Natural killer cell (primary cell): ENCODE results near the gene NOCT. TPM values are rescaled to one million over a fixed set of nuclear protein-coding genes. Genes with fewer than 3 reads are reported as not detected.

Experiments
- ATAC-seq, 3 donors: fragments of 150-1000 bp in 2 of 3; fragments of 200-7000 bp in 1 of 3; cut with Tn5 transposase; 1 replicate in 1 of 3; 2 replicates in 2 of 3; pipeline ENCODE4 v1.10.0; 2021; ENCODE audit warnings: mild to moderate bottlenecking in 2 of 3, moderate library complexity in 2 of 3
- DNase-seq, 2 donors: peaks; one replicate each; pipeline versions ENCODE4 v3.0.0 to v3.0.0-alpha.2; 2013 to 2021; ENCODE audit warnings: mixed read lengths in 1 of 2
- H3K27ac ChIP-seq: one replicate; pipeline ENCODE4 v1.5.1; 2013; ENCODE audit warnings: mild to moderate bottlenecking, low read length
- H3K27me3 ChIP-seq: one replicate; pipeline ENCODE4 v1.6.1; 2013; ENCODE audit warnings: low read length; ENCODE audit not compliant: control insufficient read depth, insufficient read depth
- H3K36me3 ChIP-seq: one replicate; pipeline ENCODE4 v1.6.1; 2013; ENCODE audit warnings: low read length; ENCODE audit not compliant: control insufficient read depth, insufficient read depth
- H3K4me1 ChIP-seq: one replicate; pipeline ENCODE4 v1.6.1; 2013; ENCODE audit warnings: low read length; ENCODE audit not compliant: control insufficient read depth, insufficient read depth
- H3K4me3 ChIP-seq: one replicate; pipeline ENCODE4 v1.5.1; 2013; ENCODE audit warnings: low read length
- H3K9me3 ChIP-seq: one replicate; pipeline ENCODE4 v1.6.1; 2013; ENCODE audit warnings: low read length; ENCODE audit not compliant: control insufficient read depth, insufficient read depth
- H3K27ac Mint-ChIP-seq, 2 donors: one replicate each; pipeline ENCODE4 v1.8.0; 2022; ENCODE audit warnings: mild to moderate bottlenecking in 2 of 2, mixed read lengths in 2 of 2, moderate library complexity in 1 of 2
- H3K27me3 Mint-ChIP-seq, 2 donors: one replicate each; pipeline ENCODE4 v1.8.0; 2022; ENCODE audit warnings: low read depth in 2 of 2, mixed read lengths in 2 of 2
- H3K36me3 Mint-ChIP-seq: one replicate; pipeline ENCODE4 v1.8.0; 2022; ENCODE audit warnings: mixed read lengths
- H3K4me1 Mint-ChIP-seq, 2 donors: one replicate each; pipeline ENCODE4 v1.8.0; 2022; ENCODE audit warnings: mixed read lengths in 2 of 2
- H3K4me3 Mint-ChIP-seq: one replicate; pipeline ENCODE4 v1.8.0; 2022; ENCODE audit warnings: mild to moderate bottlenecking, moderate library complexity, mixed read lengths
- H3K9me3 Mint-ChIP-seq, 2 donors: one replicate each; pipeline ENCODE4 v1.8.0; 2022; ENCODE audit warnings: mixed read lengths in 2 of 2
- WGBS: methylation state at CpG from one replicate; pipeline ENCODE4 v1.1.7; 2013; ENCODE audit warnings: missing lambda C conversion rate; ENCODE audit not compliant: insufficient coverage; 5-methylcytosine and 5-hydroxymethylcytosine counted together
- intact Hi-C: fragments of 100-400 bp; cut with micrococcal nuclease; formaldehyde crosslinking; loops from one replicate; pipeline ENCODE4 v1.14.2; 2022
- total RNA-seq, 4 donors: library from RNA; stranded (reverse); fragments of 120-200 nt in 1 of 4; gene quantifications; one replicate each; pipeline versions ENCODE4 v1.2.3 to v1.2.4, GENCODE V29; 2013 to 2022
- TF ChIP-seq, protein P1 (sequence below): fragments of 200-600 bp; IDR thresholded peaks from one replicate; pipeline ENCODE4 v1.8.0; 2022; ENCODE audit warnings: antibody characterized with exemption

The NOCT gene
- total RNA-seq, 3 donors from 2014 or later (not counting 1 experiment from before 2014, with no cell fraction given): 17.6 to 28.5 (median 20.9) TPM

GRCh38 chr4:138983690-138984089 is 31.9 kb upstream of the NOCT start:
- intact Hi-C loops: no loop called here
- Histone ChIP-seq H3K4me3 (no peak overlapping the region), H3K27me3 (no peaks in the 10 kb centered on the region), H3K27ac (no peak overlapping the region), H3K9me3 (no peaks in the 10 kb centered on the region), H3K36me3 (no peaks in the 10 kb centered on the region), H3K4me1 (no peaks in the 10 kb centered on the region)
- Mint-ChIP-seq H3K4me1 (no peaks in the 10 kb centered on the region), H3K27ac (no peak overlapping the region), H3K36me3 (no peaks in the 10 kb centered on the region), H3K27me3 (no peaks in the 10 kb centered on the region), H3K4me3 (no peak overlapping the region), H3K9me3 (no peaks in the 10 kb centered on the region)
- DNase-seq (no peak), ATAC-seq (no peak)
- TF ChIP-seq, protein P1, sequence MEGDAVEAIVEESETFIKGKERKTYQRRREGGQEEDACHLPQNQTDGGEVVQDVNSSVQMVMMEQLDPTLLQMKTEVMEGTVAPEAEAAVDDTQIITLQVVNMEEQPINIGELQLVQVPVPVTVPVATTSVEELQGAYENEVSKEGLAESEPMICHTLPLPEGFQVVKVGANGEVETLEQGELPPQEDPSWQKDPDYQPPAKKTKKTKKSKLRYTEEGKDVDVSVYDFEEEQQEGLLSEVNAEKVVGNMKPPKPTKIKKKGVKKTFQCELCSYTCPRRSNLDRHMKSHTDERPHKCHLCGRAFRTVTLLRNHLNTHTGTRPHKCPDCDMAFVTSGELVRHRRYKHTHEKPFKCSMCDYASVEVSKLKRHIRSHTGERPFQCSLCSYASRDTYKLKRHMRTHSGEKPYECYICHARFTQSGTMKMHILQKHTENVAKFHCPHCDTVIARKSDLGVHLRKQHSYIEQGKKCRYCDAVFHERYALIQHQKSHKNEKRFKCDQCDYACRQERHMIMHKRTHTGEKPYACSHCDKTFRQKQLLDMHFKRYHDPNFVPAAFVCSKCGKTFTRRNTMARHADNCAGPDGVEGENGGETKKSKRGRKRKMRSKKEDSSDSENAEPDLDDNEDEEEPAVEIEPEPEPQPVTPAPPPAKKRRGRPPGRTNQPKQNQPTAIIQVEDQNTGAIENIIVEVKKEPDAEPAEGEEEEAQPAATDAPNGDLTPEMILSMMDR: no peak
- WGBS: 96% methylated on average over 4 of the region's 5 CpGs

- no peaks in the 10 kb centered on the region for H3K4me1 Mint-ChIP-seq
- intact Hi-C loops: no loop called here
- no peaks in the 10 kb centered on the region for H3K27me3 Mint-ChIP-seq
- H3K27ac ChIP-seq: no peak overlapping the region
- no peak for ATAC-seq
- WGBS: no CpG with 5 or more reads among the region's 1 CpG
- no peak for DNase-seq
- H3K27ac Mint-ChIP-seq: no peak overlapping the region
- H3K36me3 ChIP-seq: no peaks in the 10 kb centered on the region
- H3K9me3 ChIP-seq: no peaks in the 10 kb centered on the region
- H3K4me1 ChIP-seq: no peaks in the 10 kb centered on the region
- H3K4me3 Mint-ChIP-seq: no peak overlapping the region
- no peak overlapping the region for H3K4me3 ChIP-seq
- H3K36me3 Mint-ChIP-seq: no peaks in the 10 kb centered on the region
- H3K9me3 Mint-ChIP-seq: no peaks in the 10 kb centered on the region
- TF ChIP-seq, protein P1: no peak
- no peaks in the 10 kb centered on the region for H3K27me3 ChIP-seq
Measured at GRCh38 chr4:138984647-138985046, 30.9 kb upstream of the NOCT start.

DNA sequence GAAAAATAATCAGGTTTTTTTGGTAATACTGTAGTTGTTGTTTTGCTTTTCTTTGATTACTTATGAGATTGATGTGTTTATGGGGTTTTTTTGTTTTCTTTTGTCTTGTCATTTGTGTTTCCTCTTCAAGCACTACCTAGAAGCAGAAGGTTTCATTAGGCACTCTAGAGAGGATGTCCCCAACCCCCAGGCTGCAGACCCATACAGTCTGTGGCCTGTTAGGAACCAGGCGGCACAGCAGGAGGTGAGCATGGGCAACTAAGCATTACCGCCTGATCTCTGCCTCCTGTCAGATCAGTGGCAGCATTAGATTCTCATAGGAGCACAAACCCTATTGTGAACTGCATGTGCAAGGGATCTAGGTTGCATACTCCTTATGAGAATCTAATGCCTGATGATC is 22.9 kb upstream of the NOCT start:
- intact Hi-C loops: no loop called here
- Mint-ChIP-seq H3K4me1 (peaks cover 6 to 10% of the 10 kb centered on the region in 2 donors), H3K27ac (no peak overlapping the region), H3K36me3 (no peaks in the 10 kb centered on the region), H3K27me3 (no peaks in the 10 kb centered on the region), H3K4me3 (no peak overlapping the region), H3K9me3 (no peaks in the 10 kb centered on the region)
- Histone ChIP-seq H3K27me3 (no peaks in the 10 kb centered on the region), H3K27ac (no peak overlapping the region), H3K4me3 (no peak overlapping the region), H3K9me3 (no peaks in the 10 kb centered on the region), H3K4me1 (peaks cover 6% of the 10 kb centered on the region), H3K36me3 (no peaks in the 10 kb centered on the region)
- whole genome bisulfite sequencing: 77% methylated on average over 2 of the region's 2 CpGs
- ATAC-seq (no peak), DNase-seq (no peak)
- TF ChIP-seq, protein P1: no peak

- Mint-ChIP-seq H3K36me3 (no peaks in the 10 kb centered on the region), H3K4me3 (no peak overlapping the region), H3K9me3 (no peaks in the 10 kb centered on the region), H3K4me1 (peaks cover 0 to 3% of the 10 kb centered on the region in 2 donors), H3K27ac (no peak overlapping the region), H3K27me3 (no peaks in the 10 kb centered on the region)
- H3K36me3 ChIP-seq: no peaks in the 10 kb centered on the region
- no peaks in the 10 kb centered on the region for H3K9me3 ChIP-seq
- ATAC-seq: no peak
- peaks cover 3% of the 10 kb centered on the region for H3K4me1 ChIP-seq
- H3K27ac ChIP-seq: no peak overlapping the region
- TF ChIP-seq, protein P1: no peak
- intact Hi-C loops: no loop called here
- no peaks in the 10 kb centered on the region for H3K27me3 ChIP-seq
- no peak for DNase-seq
- WGBS: 90% methylated on average over 5 of the region's 6 CpGs
- no peak overlapping the region for H3K4me3 ChIP-seq
Measured at GRCh38 chr4:138996090-138996489, 19.5 kb upstream of the NOCT start.
